Uterus (tissue), 2 donors: ENCODE data around the gene FMNL2.

Experiments used
- POLR2A ChIP-seq, 2 donors: fragments of 450-650 bp; IDR thresholded peaks; one replicate each; pipeline ENCODE4 v1.6.1; 2016; ENCODE audit warnings: antibody characterized with exemption in 2 of 2, mild to moderate bottlenecking in 1 of 2, moderate library complexity in 1 of 2
- TF ChIP-seq, protein P1 (sequence below), 4 experiments: fragments of 200-600 bp in 2 of 4; fragments of 450-650 bp in 2 of 4; sonication (generic) in 2 of 4; IDR thresholded peaks; one replicate each; pipeline ENCODE4 v1.5.1; 2016 to 2019; ENCODE audit warnings: antibody characterized with exemption in 4 of 4, mild to moderate bottlenecking in 2 of 4, moderate library complexity in 1 of 4

DNA sequence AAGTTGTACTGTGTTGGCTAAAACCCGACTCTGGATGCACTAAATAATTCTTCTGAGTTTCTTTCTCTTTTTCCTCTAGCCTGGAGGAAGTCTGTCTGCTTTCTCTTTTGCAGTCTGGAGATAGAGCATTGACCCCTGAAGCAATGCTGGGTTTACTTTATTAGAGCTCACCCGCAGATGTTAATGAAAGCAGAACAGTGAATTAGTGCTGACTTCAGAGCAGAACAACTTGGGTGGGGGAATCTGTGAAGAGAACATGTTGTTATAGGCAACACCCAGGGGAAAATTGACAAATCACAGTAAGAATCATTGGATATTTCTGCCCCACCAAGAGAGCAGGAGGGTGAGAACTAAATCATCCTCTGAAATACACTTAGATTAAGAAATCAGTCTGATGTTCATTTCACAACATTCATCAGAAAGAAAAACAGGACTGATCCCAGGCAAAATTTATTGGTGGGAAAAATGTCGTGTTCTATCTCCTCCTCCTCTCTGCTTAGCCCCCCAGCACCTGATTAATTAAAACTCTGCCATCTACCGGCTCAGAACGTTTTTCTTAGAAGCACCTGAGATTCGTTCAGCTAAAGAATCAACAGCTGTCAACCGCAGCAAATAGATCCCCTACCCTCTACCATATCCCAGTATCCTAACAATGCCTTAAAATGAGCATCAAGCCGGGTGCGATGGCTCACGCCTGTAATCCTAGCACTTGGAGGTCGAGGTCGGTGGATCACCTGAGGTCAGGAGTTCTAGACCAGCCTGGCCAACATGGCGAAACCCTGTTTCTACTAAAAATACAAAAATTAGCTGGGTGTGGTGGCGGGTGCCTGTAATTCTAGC, 165.1 kb downstream of the FMNL2 start:
- TF ChIP-seq, protein P1, sequence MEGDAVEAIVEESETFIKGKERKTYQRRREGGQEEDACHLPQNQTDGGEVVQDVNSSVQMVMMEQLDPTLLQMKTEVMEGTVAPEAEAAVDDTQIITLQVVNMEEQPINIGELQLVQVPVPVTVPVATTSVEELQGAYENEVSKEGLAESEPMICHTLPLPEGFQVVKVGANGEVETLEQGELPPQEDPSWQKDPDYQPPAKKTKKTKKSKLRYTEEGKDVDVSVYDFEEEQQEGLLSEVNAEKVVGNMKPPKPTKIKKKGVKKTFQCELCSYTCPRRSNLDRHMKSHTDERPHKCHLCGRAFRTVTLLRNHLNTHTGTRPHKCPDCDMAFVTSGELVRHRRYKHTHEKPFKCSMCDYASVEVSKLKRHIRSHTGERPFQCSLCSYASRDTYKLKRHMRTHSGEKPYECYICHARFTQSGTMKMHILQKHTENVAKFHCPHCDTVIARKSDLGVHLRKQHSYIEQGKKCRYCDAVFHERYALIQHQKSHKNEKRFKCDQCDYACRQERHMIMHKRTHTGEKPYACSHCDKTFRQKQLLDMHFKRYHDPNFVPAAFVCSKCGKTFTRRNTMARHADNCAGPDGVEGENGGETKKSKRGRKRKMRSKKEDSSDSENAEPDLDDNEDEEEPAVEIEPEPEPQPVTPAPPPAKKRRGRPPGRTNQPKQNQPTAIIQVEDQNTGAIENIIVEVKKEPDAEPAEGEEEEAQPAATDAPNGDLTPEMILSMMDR (IDR thresholded peaks at IDR 0.05) = no peak
- TF ChIP-seq POLR2A (IDR thresholded peaks at IDR 0.05) = no peak
